Natural killer cell (primary cell): Measurements from ENCODE around the gene GATAD2A. TPM values are rescaled to one million over a fixed set of nuclear protein-coding genes. Genes with fewer than 3 reads are reported as not detected.

Experiments
- ATAC-seq, 3 donors: fragments of 150-1000 bp in 2 of 3; fragments of 200-7000 bp in 1 of 3; cut with Tn5 transposase; 1 replicate in 1 of 3; 2 replicates in 2 of 3; pipeline ENCODE4 v1.10.0; 2021; ENCODE audit warnings: mild to moderate bottlenecking in 2 of 3, moderate library complexity in 2 of 3
- DNase-seq, 2 donors: peaks; one replicate each; pipeline versions ENCODE4 v3.0.0 to v3.0.0-alpha.2; 2013 to 2021; ENCODE audit warnings: mixed read lengths in 1 of 2
- H3K27ac ChIP-seq: one replicate; pipeline ENCODE4 v1.5.1; 2013; ENCODE audit warnings: mild to moderate bottlenecking, low read length
- H3K27me3 ChIP-seq: one replicate; pipeline ENCODE4 v1.6.1; 2013; ENCODE audit warnings: low read length; ENCODE audit not compliant: control insufficient read depth, insufficient read depth
- H3K36me3 ChIP-seq: one replicate; pipeline ENCODE4 v1.6.1; 2013; ENCODE audit warnings: low read length; ENCODE audit not compliant: control insufficient read depth, insufficient read depth
- H3K4me1 ChIP-seq: one replicate; pipeline ENCODE4 v1.6.1; 2013; ENCODE audit warnings: low read length; ENCODE audit not compliant: control insufficient read depth, insufficient read depth
- H3K4me3 ChIP-seq: one replicate; pipeline ENCODE4 v1.5.1; 2013; ENCODE audit warnings: low read length
- H3K9me3 ChIP-seq: one replicate; pipeline ENCODE4 v1.6.1; 2013; ENCODE audit warnings: low read length; ENCODE audit not compliant: control insufficient read depth, insufficient read depth
- H3K27ac Mint-ChIP-seq, 2 donors: one replicate each; pipeline ENCODE4 v1.8.0; 2022; ENCODE audit warnings: mild to moderate bottlenecking in 2 of 2, mixed read lengths in 2 of 2, moderate library complexity in 1 of 2
- H3K27me3 Mint-ChIP-seq, 2 donors: one replicate each; pipeline ENCODE4 v1.8.0; 2022; ENCODE audit warnings: low read depth in 2 of 2, mixed read lengths in 2 of 2
- H3K36me3 Mint-ChIP-seq: one replicate; pipeline ENCODE4 v1.8.0; 2022; ENCODE audit warnings: mixed read lengths
- H3K4me1 Mint-ChIP-seq, 2 donors: one replicate each; pipeline ENCODE4 v1.8.0; 2022; ENCODE audit warnings: mixed read lengths in 2 of 2
- H3K4me3 Mint-ChIP-seq: one replicate; pipeline ENCODE4 v1.8.0; 2022; ENCODE audit warnings: mild to moderate bottlenecking, moderate library complexity, mixed read lengths
- H3K9me3 Mint-ChIP-seq, 2 donors: one replicate each; pipeline ENCODE4 v1.8.0; 2022; ENCODE audit warnings: mixed read lengths in 2 of 2
- CTCF ChIP-seq: fragments of 200-600 bp; IDR thresholded peaks from one replicate; pipeline ENCODE4 v1.8.0; 2022; ENCODE audit warnings: antibody characterized with exemption
- WGBS: methylation state at CpG from one replicate; pipeline ENCODE4 v1.1.7; 2013; ENCODE audit warnings: missing lambda C conversion rate; ENCODE audit not compliant: insufficient coverage; 5-methylcytosine and 5-hydroxymethylcytosine counted together
- intact Hi-C: fragments of 100-400 bp; cut with micrococcal nuclease; formaldehyde crosslinking; loops from one replicate; pipeline ENCODE4 v1.14.2; 2022
- total RNA-seq, 4 donors: library from RNA; stranded (reverse); fragments of 120-200 nt in 1 of 4; gene quantifications; one replicate each; pipeline versions ENCODE4 v1.2.3 to v1.2.4, GENCODE V29; 2013 to 2022

Gene GATAD2A
- total RNA-seq, 3 donors from 2014 or later (not counting 1 experiment from before 2014, with no cell fraction given): 209 to 232 (median 230) TPM

DNA sequence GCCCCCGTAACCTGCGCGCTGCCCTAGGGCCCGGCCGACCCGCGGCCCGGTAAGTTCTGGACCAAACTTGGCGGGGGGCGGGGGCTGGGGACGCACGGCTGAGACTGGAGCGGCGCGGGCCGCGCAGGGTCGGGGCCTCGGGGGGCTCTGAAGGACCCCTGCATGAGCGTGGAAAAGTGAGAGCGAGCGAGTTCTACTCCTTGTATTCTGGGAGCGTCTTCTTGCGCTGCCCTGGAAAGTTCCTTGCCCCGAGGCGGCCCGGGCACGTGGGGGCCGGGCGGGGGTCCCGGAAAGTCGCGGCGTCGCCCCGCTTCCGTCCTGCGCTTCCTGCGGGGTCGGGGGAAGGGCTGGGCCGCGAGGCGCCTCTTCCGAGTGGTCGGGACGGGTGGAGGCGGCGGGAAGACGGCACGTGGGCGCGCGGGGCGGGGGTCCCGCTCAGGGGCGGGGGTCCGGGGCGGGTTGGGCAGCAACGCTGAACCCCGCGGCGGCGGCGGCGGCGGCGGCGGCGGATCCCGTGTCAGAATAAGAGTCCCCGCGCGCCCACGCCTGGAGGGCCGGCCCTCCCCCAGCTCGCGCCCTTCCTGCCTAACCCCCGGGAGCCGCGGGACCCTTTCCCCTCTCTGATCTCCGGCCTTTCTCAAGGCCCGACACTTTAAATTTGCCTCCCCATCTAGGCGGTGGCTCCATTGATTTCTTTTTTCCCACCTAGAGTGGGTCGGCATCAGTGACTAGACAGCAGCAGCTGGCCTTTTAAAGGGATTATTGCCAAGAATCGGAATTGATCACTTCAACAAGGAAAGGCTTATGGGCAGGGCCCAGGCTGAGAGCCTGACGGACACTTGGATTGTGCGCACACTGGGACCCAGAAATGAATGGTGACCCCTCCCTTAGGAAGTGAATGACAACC lies 749 bp downstream of the GATAD2A start:
- intact Hi-C loops: loop anchor here (1.0 to 5.0 kb wide), 6 partner anchors 15 to 83 kb away; no protein-coding TSS in a partner anchor
- peak in 1 of 3 donors; percentile 1 for ATAC-seq
- WGBS: under 1% methylated on average over 87 of the region's 87 CpGs
- Mint-ChIP-seq H3K4me1 (peaks cover 69 to 71% of the 10 kb centered on the region in 2 donors), H3K36me3 (no peaks in the 10 kb centered on the region), H3K4me3 (peak overlapping the region; percentile 94), H3K27ac (peak overlapping the region; percentile 89 to 90), H3K9me3 (no peaks in the 10 kb centered on the region), H3K27me3 (no peaks in the 10 kb centered on the region)
- Histone ChIP-seq H3K36me3 (no peaks in the 10 kb centered on the region), H3K27me3 (no peaks in the 10 kb centered on the region), H3K27ac (peak overlapping the region; percentile 79), H3K4me3 (peak overlapping the region; percentile 59), H3K4me1 (peaks cover 70% of the 10 kb centered on the region), H3K9me3 (no peaks in the 10 kb centered on the region)
- peak; percentile 55 to 59 for DNase-seq
- TF ChIP-seq CTCF: no peak

- TF ChIP-seq CTCF: peak; percentile 30
- Mint-ChIP-seq H3K4me3 (peak overlapping the region; percentile 94), H3K27ac (peak overlapping the region; percentile 89 to 90), H3K27me3 (no peaks in the 10 kb centered on the region), H3K9me3 (no peaks in the 10 kb centered on the region), H3K4me1 (peaks cover 74 to 75% of the 10 kb centered on the region in 2 donors), H3K36me3 (no peaks in the 10 kb centered on the region)
- H3K4me1 ChIP-seq: peaks cover 77% of the 10 kb centered on the region
- peak; percentile 54 to 74 for DNase-seq
- H3K27me3 ChIP-seq: no peaks in the 10 kb centered on the region
- H3K9me3 ChIP-seq: no peaks in the 10 kb centered on the region
- H3K27ac ChIP-seq: peak overlapping the region; percentile 78
- peak; percentile 27 to 33 (median 28) for ATAC-seq
- H3K36me3 ChIP-seq: no peaks in the 10 kb centered on the region
- H3K4me3 ChIP-seq: peak overlapping the region; percentile 59
- intact Hi-C loops: loop anchor here (2.0 to 5.0 kb wide), 4 partner anchors 14 to 55 kb away; no protein-coding TSS in a partner anchor
- 15% methylated on average over 12 of the region's 12 CpGs for WGBS
Observed at GRCh38 chr19:19406878-19407632, 1.6 kb downstream of the GATAD2A start.

DNA sequence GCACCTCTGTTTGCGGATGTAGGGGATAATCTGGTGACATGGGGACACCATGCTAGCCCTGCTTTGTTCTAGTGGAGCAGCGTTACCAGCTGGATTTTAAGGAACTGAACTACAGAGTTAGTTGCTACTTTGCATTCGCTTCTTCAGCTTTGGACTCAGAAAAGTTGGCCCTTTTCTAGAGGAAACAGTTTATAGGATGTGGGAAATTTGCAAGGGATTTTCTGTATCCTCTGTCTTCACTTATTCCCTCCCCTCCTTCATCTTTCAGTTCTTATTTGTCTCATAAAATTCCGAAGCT lies 2.1 kb downstream of the GATAD2A start:
- H3K4me3 Mint-ChIP-seq: peak overlapping the region; percentile 94
- no peaks in the 10 kb centered on the region for H3K9me3 Mint-ChIP-seq
- H3K36me3 Mint-ChIP-seq: no peaks in the 10 kb centered on the region
- no peak for ATAC-seq
- no peak overlapping the region for H3K27ac ChIP-seq
- H3K27me3 ChIP-seq: no peaks in the 10 kb centered on the region
- H3K4me3 ChIP-seq: no peak overlapping the region
- peak overlapping the region; percentile 89 to 90 for H3K27ac Mint-ChIP-seq
- no peak for DNase-seq
- peaks cover 76 to 77% of the 10 kb centered on the region in 2 donors for H3K4me1 Mint-ChIP-seq
- no peaks in the 10 kb centered on the region for H3K36me3 ChIP-seq
- no peaks in the 10 kb centered on the region for H3K9me3 ChIP-seq
- intact Hi-C loops: loop anchor here (2.0 to 5.0 kb wide), 4 partner anchors 13 to 55 kb away; no protein-coding TSS in a partner anchor
- no peak for TF ChIP-seq CTCF
- 83% methylated on average over 4 of the region's 4 CpGs for WGBS
- H3K4me1 ChIP-seq: peaks cover 77% of the 10 kb centered on the region
- H3K27me3 Mint-ChIP-seq: no peaks in the 10 kb centered on the region
